ENCODE data around the gene TRIP12.

TRIP12 gene

GRCh38 chr2:229870903-229871656 lies 50.7 kb downstream of the TRIP12 start:
- TF ChIP-seq, protein P1, sequence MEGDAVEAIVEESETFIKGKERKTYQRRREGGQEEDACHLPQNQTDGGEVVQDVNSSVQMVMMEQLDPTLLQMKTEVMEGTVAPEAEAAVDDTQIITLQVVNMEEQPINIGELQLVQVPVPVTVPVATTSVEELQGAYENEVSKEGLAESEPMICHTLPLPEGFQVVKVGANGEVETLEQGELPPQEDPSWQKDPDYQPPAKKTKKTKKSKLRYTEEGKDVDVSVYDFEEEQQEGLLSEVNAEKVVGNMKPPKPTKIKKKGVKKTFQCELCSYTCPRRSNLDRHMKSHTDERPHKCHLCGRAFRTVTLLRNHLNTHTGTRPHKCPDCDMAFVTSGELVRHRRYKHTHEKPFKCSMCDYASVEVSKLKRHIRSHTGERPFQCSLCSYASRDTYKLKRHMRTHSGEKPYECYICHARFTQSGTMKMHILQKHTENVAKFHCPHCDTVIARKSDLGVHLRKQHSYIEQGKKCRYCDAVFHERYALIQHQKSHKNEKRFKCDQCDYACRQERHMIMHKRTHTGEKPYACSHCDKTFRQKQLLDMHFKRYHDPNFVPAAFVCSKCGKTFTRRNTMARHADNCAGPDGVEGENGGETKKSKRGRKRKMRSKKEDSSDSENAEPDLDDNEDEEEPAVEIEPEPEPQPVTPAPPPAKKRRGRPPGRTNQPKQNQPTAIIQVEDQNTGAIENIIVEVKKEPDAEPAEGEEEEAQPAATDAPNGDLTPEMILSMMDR (conservative IDR thresholded peaks at IDR 0.05), result no peak
- TF ChIP-seq ZFX (IDR thresholded peaks at IDR 0.05), result no peak
- H3K27ac ChIP-seq, result no peak overlapping the region

GRCh38 chr2:229869226-229869625 lies 52.6 kb downstream of the TRIP12 start:
- TF ChIP-seq, protein P1 (conservative IDR thresholded peaks at IDR 0.05), result no peak
- no peak for TF ChIP-seq ZFX (IDR thresholded peaks at IDR 0.05)
- H3K27ac ChIP-seq, result no peak overlapping the region

DNA sequence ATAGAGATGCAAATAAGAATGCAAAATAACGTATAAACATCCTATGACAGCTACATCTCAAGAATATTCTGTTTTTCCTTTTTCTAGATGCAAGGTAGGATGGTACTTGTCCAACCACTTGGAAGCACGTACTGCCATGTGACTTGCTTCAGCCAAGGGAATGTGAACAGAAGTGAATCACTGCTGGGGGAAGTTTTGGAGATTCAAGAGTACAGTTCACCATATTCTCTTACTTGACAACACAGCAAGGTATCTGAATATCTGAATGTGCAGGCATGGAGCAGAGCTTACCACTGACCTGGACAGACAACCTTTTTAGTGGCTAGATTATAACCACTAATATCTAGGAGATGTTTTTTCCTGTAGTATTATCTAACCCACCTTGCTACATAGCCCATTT lies 53.0 kb downstream of the TRIP12 start:
- H3K27ac ChIP-seq, result no peak overlapping the region
- TF ChIP-seq ZFX (IDR thresholded peaks at IDR 0.05), result no peak
- TF ChIP-seq, protein P1 (conservative IDR thresholded peaks at IDR 0.05), result no peak

- TF ChIP-seq, protein P1 (conservative IDR thresholded peaks at IDR 0.05), result no peak
- TF ChIP-seq ZFX (IDR thresholded peaks at IDR 0.05), result no peak
- H3K27ac ChIP-seq, result no peak overlapping the region
Measured at GRCh38 chr2:229865033-229865432, 56.8 kb downstream of the TRIP12 start.

DNA sequence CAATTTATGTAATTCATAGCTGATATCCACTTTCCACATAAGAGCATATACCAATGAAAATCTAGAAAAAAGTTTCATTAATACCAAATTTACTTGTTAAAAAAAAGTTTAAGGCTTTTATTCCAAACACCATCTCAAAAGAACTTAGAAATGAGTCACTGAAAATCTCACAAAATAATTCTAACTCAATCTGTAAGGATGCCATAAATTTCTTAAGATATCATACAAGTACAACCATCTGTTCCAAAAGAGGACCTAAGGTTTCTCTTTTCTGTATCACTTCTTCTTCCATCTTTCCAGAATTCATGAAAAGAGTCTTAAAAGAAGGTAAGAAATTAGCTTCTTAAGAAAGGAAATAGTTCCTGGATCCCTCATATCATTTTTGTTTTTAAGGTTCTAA lies 60.4 kb downstream of the TRIP12 start:
- no peak overlapping the region for H3K27ac ChIP-seq
- TF ChIP-seq, protein P1 (conservative IDR thresholded peaks at IDR 0.05), result no peak
- TF ChIP-seq ZFX (IDR thresholded peaks at IDR 0.05), result no peak

DNA sequence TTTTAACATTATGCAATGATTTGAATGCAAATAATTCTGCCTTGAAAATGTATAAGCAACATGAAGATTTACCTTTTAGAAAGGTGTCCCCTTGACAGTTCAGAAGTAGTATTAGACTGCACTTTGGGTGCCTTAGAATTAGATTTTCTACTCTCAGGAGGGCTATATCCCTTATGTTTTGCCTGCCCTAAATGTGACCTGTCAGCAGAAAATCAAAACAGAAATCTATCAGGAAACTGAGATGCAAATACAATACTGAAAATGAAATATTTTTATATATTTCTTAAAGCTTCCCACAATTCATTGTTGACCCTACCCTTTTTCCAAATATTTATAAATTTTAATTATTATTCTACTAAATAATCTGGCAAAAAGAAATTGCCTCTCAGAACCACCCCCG lies 61.5 kb downstream of the TRIP12 start:
- no peak overlapping the region for H3K27ac ChIP-seq
- TF ChIP-seq, protein P1 (conservative IDR thresholded peaks at IDR 0.05), result no peak
- no peak for TF ChIP-seq ZFX (IDR thresholded peaks at IDR 0.05)

DNA sequence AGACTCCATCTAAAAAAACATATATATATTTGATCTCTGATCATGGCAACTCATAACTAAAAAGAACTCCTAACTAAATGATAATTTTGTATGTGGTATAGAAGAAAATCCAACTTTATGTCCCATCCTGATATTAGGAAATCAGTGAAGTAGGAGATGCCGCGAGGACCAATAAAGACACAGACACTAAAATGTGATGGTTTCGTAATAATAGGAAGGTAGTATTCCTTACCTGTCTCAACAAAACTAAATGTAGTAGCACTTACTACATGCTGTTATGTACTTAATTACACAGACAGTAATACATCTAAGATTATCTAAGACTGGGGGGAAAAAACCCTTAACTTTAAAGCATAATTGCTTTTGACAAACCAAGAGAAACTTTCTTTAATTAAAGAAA lies 63.5 kb downstream of the TRIP12 start:
- no peak overlapping the region for H3K27ac ChIP-seq
- TF ChIP-seq, protein P1 (conservative IDR thresholded peaks at IDR 0.05), result no peak
- TF ChIP-seq ZFX (IDR thresholded peaks at IDR 0.05), result no peak

Measured in C4-2B (cell line).